ENCODE results near the gene ATG7. TPM values are rescaled to one million over a fixed set of nuclear protein-coding genes. Genes with fewer than 3 reads are reported as not detected.
A peak's percentile ranks its signal among the peaks of the same experiment; 100 is the strongest.
"Not testable (repeated sequence)": the region's sequence is repeated elsewhere in the genome, so short reads cannot be mapped to it uniquely, and the experiment has no call there.

The ATG7 gene
- total and polyA plus RNA-seq, 3 experiments from 2014 or later, result 13.8 to 28.2 (median 28.0) TPM

DNA sequence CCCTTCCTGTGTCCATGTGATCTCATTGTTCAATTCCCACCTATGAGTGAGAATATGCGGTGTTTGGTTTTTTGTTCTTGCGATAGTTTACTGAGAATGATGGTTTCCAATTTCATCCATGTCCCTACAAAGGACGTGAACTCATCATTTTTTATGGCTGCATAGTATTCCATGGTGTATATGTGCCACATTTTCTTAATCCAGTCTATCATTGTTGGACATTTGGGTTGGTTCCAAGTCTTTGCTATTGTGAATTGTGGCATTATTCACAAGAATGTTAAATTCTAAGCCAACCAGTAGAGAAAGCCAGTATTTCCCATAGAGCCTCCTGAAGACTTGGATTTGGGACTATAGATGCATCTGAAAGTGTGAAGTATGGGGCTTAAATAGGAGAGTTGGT, 230.2 kb downstream of the ATG7 start:
- H3K4me3 ChIP-seq (ENCODE audit: low read length); POLR2A ChIA-PET; DNase-seq; CTCF ChIA-PET; H3K27me3 ChIP-seq (ENCODE audit: insufficient read depth, low read length, poor library complexity, severe bottlenecking); H3K27ac ChIP-seq (ENCODE audit: low read depth, low read length); H3K27me3 Mint-ChIP-seq; H3K4me3 Mint-ChIP-seq; H3K4me1 ChIP-seq (ENCODE audit: insufficient read depth, low read length); H3K36me3 ChIP-seq (ENCODE audit: insufficient read depth, low read length); H3K36me3 Mint-ChIP-seq; H3K9me3 ChIP-seq (ENCODE audit: low read length); H3K4me1 Mint-ChIP-seq; H3K9me3 Mint-ChIP-seq; H3K27ac Mint-ChIP-seq: not testable (repeated sequence)

DNA sequence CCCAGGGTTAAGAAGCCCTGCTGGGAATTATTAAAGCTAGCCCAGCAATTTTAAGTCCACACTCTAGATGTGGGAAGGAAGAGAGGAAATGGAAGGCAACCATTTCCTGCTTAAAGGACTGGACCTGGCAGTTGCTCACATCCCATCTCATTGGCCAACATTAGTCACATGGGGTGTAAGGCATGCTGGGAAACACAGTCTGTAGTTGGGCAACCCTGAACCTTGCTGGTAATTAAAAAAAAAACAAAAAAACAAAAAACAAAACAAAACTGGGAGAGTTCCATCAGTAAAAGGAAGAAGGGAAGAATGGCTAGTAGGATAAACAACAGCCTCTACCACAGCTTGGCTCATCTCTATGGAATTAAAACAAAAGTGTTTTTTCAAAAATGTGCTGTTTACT, 235.5 kb downstream of the ATG7 start:
- Histone ChIP-seq H3K27ac (ENCODE audit: low read depth, low read length) (no peak overlapping the region), H3K4me1 (ENCODE audit: insufficient read depth, low read length) (no peaks in the 10 kb centered on the region), H3K36me3 (ENCODE audit: insufficient read depth, low read length) (no peaks in the 10 kb centered on the region), H3K27me3 (ENCODE audit: insufficient read depth, low read length, poor library complexity, severe bottlenecking) (no peaks in the 10 kb centered on the region), H3K4me3 (ENCODE audit: low read length) (no peak overlapping the region), H3K9me3 (ENCODE audit: low read length) (no peaks in the 10 kb centered on the region)
- Mint-ChIP-seq H3K9me3 (no peaks in the 10 kb centered on the region), H3K4me1 (peaks cover 0 to 2% (median 0%) of the 10 kb centered on the region in 3 donors), H3K27ac (peak overlapping the region in 2 of 8 donors; percentile 66 to 75), H3K36me3 (peaks cover 0 to 7% (median 0%) of the 10 kb centered on the region in 3 donors), H3K27me3 (no peaks in the 10 kb centered on the region), H3K4me3 (no peak overlapping the region)
- ChIA-PET POLR2A (no interaction called here), CTCF (no interaction called here)
- no peak for DNase-seq

DNA sequence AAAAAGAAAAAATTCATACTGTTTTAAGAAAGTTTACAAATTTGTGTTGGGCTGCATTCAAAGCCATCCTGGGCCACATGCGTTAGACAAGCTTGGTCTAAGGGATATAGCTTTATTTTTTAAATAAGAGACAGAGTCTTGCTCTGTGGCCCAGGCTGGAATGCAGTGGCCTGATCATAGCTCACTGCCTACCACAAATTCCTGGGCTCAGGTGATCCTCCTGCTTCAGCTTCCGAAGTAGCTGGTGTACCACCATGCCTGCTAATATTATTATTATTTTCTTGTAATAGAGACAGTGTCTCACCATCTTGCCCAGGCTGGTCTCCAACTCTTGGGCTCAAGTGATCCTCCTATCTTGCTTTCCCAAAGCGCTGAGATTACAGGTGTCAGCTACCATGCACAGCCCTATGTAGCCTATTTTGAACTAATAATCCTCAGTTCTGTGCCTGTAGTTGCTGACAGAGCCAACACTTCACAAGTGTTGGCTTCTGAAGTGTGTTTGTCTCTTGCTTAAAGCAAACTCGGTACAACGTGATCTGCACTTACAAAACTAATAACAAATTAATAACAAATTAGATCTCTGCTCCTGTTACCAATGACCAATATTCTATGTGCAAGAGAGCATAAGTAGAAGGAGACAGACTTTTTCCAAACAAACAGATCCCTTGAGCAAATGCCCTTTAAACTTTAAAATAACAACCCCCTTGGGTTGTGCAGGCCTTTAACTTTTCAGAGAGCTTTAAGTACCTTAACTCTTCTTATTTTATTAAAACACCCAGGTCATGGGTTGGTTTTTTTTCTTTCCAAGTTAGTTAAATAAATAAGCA, 236.4 kb downstream of the ATG7 start:
- H3K4me1 Mint-ChIP-seq, result peaks cover 0 to 2% (median 0%) of the 10 kb centered on the region in 3 donors
- H3K36me3 Mint-ChIP-seq, result peaks cover 0 to 7% (median 0%) of the 10 kb centered on the region in 3 donors
- H3K4me1 ChIP-seq (ENCODE audit: insufficient read depth, low read length), result no peaks in the 10 kb centered on the region
- POLR2A ChIA-PET, result no interaction called here
- no peak overlapping the region for H3K27ac Mint-ChIP-seq
- H3K36me3 ChIP-seq (ENCODE audit: insufficient read depth, low read length), result no peaks in the 10 kb centered on the region
- CTCF ChIA-PET, result no interaction called here
- DNase-seq, result no peak
- H3K4me3 ChIP-seq (ENCODE audit: low read length), result no peak overlapping the region
- no peaks in the 10 kb centered on the region for H3K27me3 Mint-ChIP-seq
- H3K9me3 Mint-ChIP-seq, result no peaks in the 10 kb centered on the region
- H3K27me3 ChIP-seq (ENCODE audit: insufficient read depth, low read length, poor library complexity, severe bottlenecking), result no peaks in the 10 kb centered on the region
- no peak overlapping the region for H3K4me3 Mint-ChIP-seq
- H3K9me3 ChIP-seq (ENCODE audit: low read length), result no peaks in the 10 kb centered on the region
- peak overlapping the region; percentile 5 for H3K27ac ChIP-seq (ENCODE audit: low read depth, low read length)

DNA sequence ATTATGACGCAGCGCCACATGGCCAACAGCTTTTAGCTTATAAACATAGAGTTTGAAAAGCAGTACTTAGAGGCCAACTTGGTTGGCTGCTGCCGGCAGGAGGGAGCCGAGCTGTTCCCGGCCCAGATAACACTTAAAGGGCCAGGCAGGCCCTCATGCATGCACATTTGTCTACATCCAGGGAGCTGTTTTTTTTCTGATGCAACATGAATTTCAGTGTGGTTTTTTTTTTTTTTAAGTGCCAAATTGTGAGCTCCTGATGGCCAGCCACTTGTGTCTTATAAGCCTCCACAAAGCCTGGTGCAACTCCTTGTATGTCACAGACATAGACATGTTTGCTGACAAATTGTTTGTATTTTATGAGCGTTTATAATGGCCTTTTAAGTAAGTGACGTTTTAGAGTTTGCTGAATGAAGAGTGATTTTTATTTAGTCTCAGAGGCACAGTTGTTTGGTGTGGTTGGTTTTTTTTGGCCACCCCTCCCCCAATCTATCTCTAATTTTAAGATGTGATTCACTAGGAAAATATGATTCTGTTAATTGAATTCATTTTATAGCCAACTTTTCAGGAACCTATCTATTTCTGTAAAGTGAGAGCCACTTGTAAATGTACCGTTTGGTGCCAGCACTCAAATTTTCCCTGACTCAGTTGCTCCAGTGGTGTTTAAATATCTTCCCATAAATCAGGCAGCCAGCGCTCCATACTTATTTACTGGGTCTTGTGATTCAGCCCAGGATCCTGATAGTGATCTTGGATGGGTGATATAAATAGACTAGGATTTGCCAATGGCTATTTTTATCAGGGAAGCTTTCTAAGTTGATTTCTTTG, 237.2 kb downstream of the ATG7 start:
- Mint-ChIP-seq H3K27ac (no peak overlapping the region), H3K36me3 (peaks cover 0 to 7% (median 0%) of the 10 kb centered on the region in 3 donors), H3K27me3 (no peaks in the 10 kb centered on the region), H3K4me1 (peaks cover 0 to 4% (median 2%) of the 10 kb centered on the region in 3 donors), H3K4me3 (no peak overlapping the region), H3K9me3 (no peaks in the 10 kb centered on the region)
- Histone ChIP-seq H3K36me3 (ENCODE audit: insufficient read depth, low read length) (no peaks in the 10 kb centered on the region), H3K4me1 (ENCODE audit: insufficient read depth, low read length) (no peaks in the 10 kb centered on the region), H3K9me3 (ENCODE audit: low read length) (no peaks in the 10 kb centered on the region), H3K27ac (ENCODE audit: low read depth, low read length) (peak overlapping the region; percentile 44), H3K4me3 (ENCODE audit: low read length) (no peak overlapping the region), H3K27me3 (ENCODE audit: insufficient read depth, low read length, poor library complexity, severe bottlenecking) (no peaks in the 10 kb centered on the region)
- DNase-seq, result no peak
- POLR2A ChIA-PET, result no interaction called here
- CTCF ChIA-PET, result no interaction called here

DNA sequence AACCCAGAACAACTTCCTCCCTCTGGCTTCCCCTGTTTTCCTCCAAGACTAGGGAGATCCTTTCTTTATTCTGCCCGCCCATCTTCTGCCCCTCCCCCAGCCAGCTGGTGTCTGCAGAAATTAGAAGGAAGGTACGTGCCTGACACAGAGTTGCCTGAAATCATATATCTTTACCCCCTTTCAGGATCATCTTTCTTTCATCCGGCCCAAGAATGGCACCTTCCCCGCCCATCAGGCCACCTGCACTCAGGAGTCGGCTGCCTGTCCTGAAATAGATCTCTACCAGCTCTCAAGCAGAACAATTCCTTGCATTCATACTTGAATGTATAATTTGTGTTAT, 237.8 kb downstream of the ATG7 start:
- H3K27me3 Mint-ChIP-seq, result no peaks in the 10 kb centered on the region
- peak overlapping the region in 2 of 8 donors; percentile 22 to 83 for H3K27ac Mint-ChIP-seq
- no peak for DNase-seq
- Histone ChIP-seq H3K27me3 (ENCODE audit: insufficient read depth, low read length, poor library complexity, severe bottlenecking) (no peaks in the 10 kb centered on the region), H3K4me3 (ENCODE audit: low read length) (no peak overlapping the region), H3K36me3 (ENCODE audit: insufficient read depth, low read length) (no peaks in the 10 kb centered on the region), H3K9me3 (ENCODE audit: low read length) (no peaks in the 10 kb centered on the region), H3K4me1 (ENCODE audit: insufficient read depth, low read length) (no peaks in the 10 kb centered on the region), H3K27ac (ENCODE audit: low read depth, low read length) (no peak overlapping the region)
- POLR2A ChIA-PET, result no interaction called here
- H3K9me3 Mint-ChIP-seq, result no peaks in the 10 kb centered on the region
- H3K36me3 Mint-ChIP-seq, result peaks cover 0 to 7% (median 0%) of the 10 kb centered on the region in 3 donors
- peaks cover 0 to 4% (median 3%) of the 10 kb centered on the region in 3 donors for H3K4me1 Mint-ChIP-seq
- no peak overlapping the region for H3K4me3 Mint-ChIP-seq
- CTCF ChIA-PET, result no interaction called here

DNA sequence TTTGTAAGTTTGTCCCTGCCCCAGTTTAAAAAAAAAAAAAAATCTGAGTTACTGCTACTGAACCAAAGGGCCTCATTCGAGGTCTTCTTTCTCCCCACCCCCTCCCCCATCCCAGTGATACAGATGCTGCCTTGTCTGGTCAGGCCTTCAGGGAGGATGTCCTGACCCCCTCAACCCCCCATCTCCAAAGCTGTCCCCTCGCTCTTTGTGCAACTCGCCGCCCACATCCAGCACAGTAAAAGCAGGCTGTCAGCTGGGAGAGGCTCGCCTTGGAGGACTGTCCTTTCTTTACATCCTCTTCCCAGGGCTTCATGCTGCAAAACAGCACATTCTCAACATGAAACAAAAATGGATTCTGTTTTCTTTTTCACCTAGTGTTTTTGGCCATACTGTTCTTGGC, 238.2 kb downstream of the ATG7 start:
- ChIA-PET CTCF (no interaction called here), POLR2A (no interaction called here)
- no peak overlapping the region for H3K27ac ChIP-seq (ENCODE audit: low read depth, low read length)
- no peaks in the 10 kb centered on the region for H3K36me3 ChIP-seq (ENCODE audit: insufficient read depth, low read length)
- Mint-ChIP-seq H3K9me3 (no peaks in the 10 kb centered on the region), H3K4me1 (peaks cover 0 to 4% (median 3%) of the 10 kb centered on the region in 3 donors), H3K27me3 (no peaks in the 10 kb centered on the region), H3K4me3 (no peak overlapping the region), H3K27ac (peak overlapping the region in 1 of 8 donors; percentile 22), H3K36me3 (peaks cover 0 to 7% (median 0%) of the 10 kb centered on the region in 3 donors)
- H3K4me3 ChIP-seq (ENCODE audit: low read length), result no peak overlapping the region
- no peak for DNase-seq
- no peaks in the 10 kb centered on the region for H3K9me3 ChIP-seq (ENCODE audit: low read length)
- H3K4me1 ChIP-seq (ENCODE audit: insufficient read depth, low read length), result no peaks in the 10 kb centered on the region
- H3K27me3 ChIP-seq (ENCODE audit: insufficient read depth, low read length, poor library complexity, severe bottlenecking), result no peaks in the 10 kb centered on the region

DNA sequence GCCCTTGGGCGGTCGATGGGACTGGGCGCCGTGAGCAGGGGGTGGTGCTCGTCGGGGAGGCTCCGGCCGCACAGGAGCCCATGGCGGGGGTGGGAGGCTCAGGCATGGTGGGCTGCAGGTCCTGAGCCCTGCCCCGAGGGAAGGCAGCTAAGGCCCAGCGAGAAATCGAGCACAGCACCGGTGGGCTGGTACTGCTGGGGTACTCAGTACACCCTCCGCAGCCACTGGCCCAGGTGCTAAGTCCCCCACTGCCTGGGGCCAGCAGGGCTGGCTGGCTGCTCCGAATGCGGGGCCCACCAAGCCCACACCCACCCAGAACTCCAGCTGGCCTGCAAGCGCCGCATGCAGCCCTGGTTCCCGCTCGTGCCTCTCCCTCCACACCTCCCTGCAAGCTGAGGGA, 239.4 kb downstream of the ATG7 start:
- H3K4me1 ChIP-seq (ENCODE audit: insufficient read depth, low read length); CTCF ChIA-PET; H3K36me3 ChIP-seq (ENCODE audit: insufficient read depth, low read length); H3K9me3 ChIP-seq (ENCODE audit: low read length); H3K4me3 ChIP-seq (ENCODE audit: low read length); H3K27ac ChIP-seq (ENCODE audit: low read depth, low read length); H3K36me3 Mint-ChIP-seq; H3K4me3 Mint-ChIP-seq; H3K9me3 Mint-ChIP-seq; H3K27ac Mint-ChIP-seq; H3K27me3 ChIP-seq (ENCODE audit: insufficient read depth, low read length, poor library complexity, severe bottlenecking); POLR2A ChIA-PET; H3K4me1 Mint-ChIP-seq; H3K27me3 Mint-ChIP-seq; DNase-seq: not testable (repeated sequence)

DNA sequence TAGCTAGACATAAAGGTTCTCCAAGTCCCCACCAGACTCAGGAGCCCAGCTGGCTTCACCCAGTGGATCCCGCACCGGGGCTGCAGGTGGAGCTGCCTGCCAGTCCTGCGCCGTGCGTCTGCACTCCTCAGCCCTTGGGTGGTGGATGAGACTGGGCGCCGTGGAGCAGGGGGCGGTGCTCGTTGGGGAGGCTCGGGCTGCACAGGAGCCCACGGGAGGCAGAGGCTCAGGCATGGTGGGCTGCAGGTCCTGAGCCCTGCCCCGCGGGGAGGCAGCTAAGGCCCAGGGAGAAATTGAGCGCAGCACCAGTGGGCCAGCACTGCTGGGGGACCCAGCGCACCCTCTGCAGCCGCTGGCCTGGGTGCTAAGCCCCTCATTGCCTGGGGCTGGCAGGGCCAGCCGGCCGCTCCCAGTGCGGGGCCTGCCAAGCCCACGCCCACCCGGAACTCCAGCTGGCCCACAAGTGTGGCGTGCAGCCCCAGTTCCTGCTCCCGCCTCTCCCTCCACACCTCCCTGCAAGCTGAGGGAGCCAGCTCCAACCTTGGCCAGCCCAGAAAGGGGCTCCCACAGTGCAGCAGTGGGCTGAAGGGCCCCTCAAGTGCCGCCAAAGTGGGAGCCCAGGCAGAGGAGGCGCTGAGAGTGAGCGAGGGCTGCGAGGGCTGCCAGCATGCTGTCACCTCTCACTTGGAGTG, 241.1 kb downstream of the ATG7 start:
- H3K4me3 Mint-ChIP-seq; H3K27me3 Mint-ChIP-seq; H3K27me3 ChIP-seq (ENCODE audit: insufficient read depth, low read length, poor library complexity, severe bottlenecking); DNase-seq; H3K4me1 Mint-ChIP-seq; H3K4me3 ChIP-seq (ENCODE audit: low read length); H3K36me3 ChIP-seq (ENCODE audit: insufficient read depth, low read length); H3K27ac Mint-ChIP-seq; CTCF ChIA-PET; H3K9me3 ChIP-seq (ENCODE audit: low read length); H3K4me1 ChIP-seq (ENCODE audit: insufficient read depth, low read length); H3K36me3 Mint-ChIP-seq; H3K9me3 Mint-ChIP-seq; H3K27ac ChIP-seq (ENCODE audit: low read depth, low read length); POLR2A ChIA-PET: not testable (repeated sequence)
